ENCODE measurements around the gene TCF7L2. TPM values are rescaled to one million over a fixed set of nuclear protein-coding genes. Genes with fewer than 3 reads are reported as not detected.

TCF7L2 gene
- polyA plus RNA-seq, 3 donors = 2.1 to 23.5 (median 6.1) TPM

GRCh38 chr10:113023017-113023416, 73.0 kb downstream of the TCF7L2 start:
- H3K4me1 ChIP-seq (ENCODE audit: control insufficient read depth in 1 of 2, insufficient read depth in 2 of 2, low read length in 2 of 2) = peaks cover 8 to 15% of the 10 kb centered on the region in 2 donors
- Mint-ChIP-seq H3K4me1 (peaks cover 33% of the 10 kb centered on the region), H3K4me3 (no peak overlapping the region), H3K27me3 (ENCODE audit: low read depth in 3 of 3) (peaks cover 3 to 7% (median 3%) of the 10 kb centered on the region in 3 donors), H3K27ac (no peak overlapping the region), H3K9me3 (no peaks in the 10 kb centered on the region), H3K36me3 (peaks cover 12 to 18% of the 10 kb centered on the region in 2 donors)
- peaks cover 9% of the 10 kb centered on the region for H3K79me2 ChIP-seq (ENCODE audit: insufficient read depth, low read length)
- H3K27ac ChIP-seq (ENCODE audit: low read depth in 1 of 2, low read length in 2 of 2) = no peak overlapping the region
- 92% methylated on average over 5 of the region's 6 CpGs for WGBS (ENCODE audit: insufficient coverage)
- intact Hi-C loops (cut with micrococcal nuclease) = no loop called here
- no peaks in the 10 kb centered on the region for H3K27me3 ChIP-seq (ENCODE audit: control insufficient read depth in 2 of 2, insufficient read depth in 2 of 2, low read length in 2 of 2)
- H3K4me3 ChIP-seq (replicated peaks in 1 of 3; ENCODE audit: low read depth in 2 of 3, low read length in 3 of 3) = no peak overlapping the region
- no peak for TF ChIP-seq CTCF (IDR thresholded peaks at IDR 0.05)
- no peaks in the 10 kb centered on the region for H3K9me3 ChIP-seq (replicated peaks in 1 of 2; ENCODE audit: control insufficient read depth in 1 of 2, insufficient read depth in 1 of 2, low read length in 2 of 2)
- no peak overlapping the region for H3K4me2 ChIP-seq (replicated peaks; ENCODE audit: extremely low read depth, low read length, poor library complexity, severe bottlenecking)
- H2AFZ ChIP-seq (ENCODE audit: insufficient read depth, low read depth, low read length, poor library complexity, severe bottlenecking) = no peak overlapping the region
- H4K20me1 ChIP-seq (ENCODE audit: insufficient read depth, low read length) = peaks cover 97% of the 10 kb centered on the region
- H3K9ac ChIP-seq (ENCODE audit: insufficient read depth, low read length, poor library complexity, severe bottlenecking) = no peak overlapping the region
- no peaks in the 10 kb centered on the region for H3K36me3 ChIP-seq (replicated peaks in 1 of 2; ENCODE audit: control insufficient read depth in 1 of 2, insufficient read depth in 2 of 2, low read length in 2 of 2)
- DNase-seq = no peak

- Histone ChIP-seq H3K9ac (ENCODE audit: insufficient read depth, low read length, poor library complexity, severe bottlenecking) (no peak overlapping the region), H3K27me3 (ENCODE audit: control insufficient read depth in 2 of 2, insufficient read depth in 2 of 2, low read length in 2 of 2) (no peaks in the 10 kb centered on the region), H3K4me3 (replicated peaks in 1 of 3; ENCODE audit: low read depth in 2 of 3, low read length in 3 of 3) (no peak overlapping the region), H3K4me1 (ENCODE audit: control insufficient read depth in 1 of 2, insufficient read depth in 2 of 2, low read length in 2 of 2) (peaks cover 12 to 19% of the 10 kb centered on the region in 2 donors), H3K9me3 (replicated peaks in 1 of 2; ENCODE audit: control insufficient read depth in 1 of 2, insufficient read depth in 1 of 2, low read length in 2 of 2) (no peaks in the 10 kb centered on the region), H3K4me2 (replicated peaks; ENCODE audit: extremely low read depth, low read length, poor library complexity, severe bottlenecking) (no peak overlapping the region), H2AFZ (ENCODE audit: insufficient read depth, low read depth, low read length, poor library complexity, severe bottlenecking) (no peak overlapping the region), H3K36me3 (replicated peaks in 1 of 2; ENCODE audit: control insufficient read depth in 1 of 2, insufficient read depth in 2 of 2, low read length in 2 of 2) (no peaks in the 10 kb centered on the region), H3K79me2 (ENCODE audit: insufficient read depth, low read length) (peaks cover 7% of the 10 kb centered on the region), H3K27ac (ENCODE audit: low read depth in 1 of 2, low read length in 2 of 2) (no peak overlapping the region), H4K20me1 (ENCODE audit: insufficient read depth, low read length) (peaks cover 97% of the 10 kb centered on the region)
- DNase-seq = no peak
- H3K9me3 Mint-ChIP-seq = no peaks in the 10 kb centered on the region
- H3K4me3 Mint-ChIP-seq = no peak overlapping the region
- peaks cover 13 to 27% of the 10 kb centered on the region in 2 donors for H3K36me3 Mint-ChIP-seq
- no peak for TF ChIP-seq CTCF (IDR thresholded peaks at IDR 0.05)
- WGBS (ENCODE audit: insufficient coverage) = 96% methylated on average over 5 of the region's 6 CpGs
- H3K27ac Mint-ChIP-seq = no peak overlapping the region
- intact Hi-C loops (cut with micrococcal nuclease) = no loop called here
- H3K4me1 Mint-ChIP-seq = peaks cover 38% of the 10 kb centered on the region
- peaks cover 3 to 8% (median 6%) of the 10 kb centered on the region in 3 donors for H3K27me3 Mint-ChIP-seq (ENCODE audit: low read depth in 3 of 3)
Observed at GRCh38 chr10:113024930-113025329, 74.9 kb downstream of the TCF7L2 start.
